Right cardiac atrium (tissue), 5 donors: ENCODE measurements around the gene CNOT3. TPM values are rescaled to one million over a fixed set of nuclear protein-coding genes. Genes with fewer than 3 reads are reported as not detected.

Source experiments
- ATAC-seq, 2 donors: fragments of 200-7000 bp; cut with Tn5 transposase; one replicate each; pipeline versions ENCODE4 v1.8.0 to v1.9.1; 2020; ENCODE audit warnings: moderate library complexity in 2 of 2, mild to moderate bottlenecking in 1 of 2
- DNase-seq, 3 donors: peaks; one replicate each; pipeline ENCODE4 v3.0.0-alpha.2; 2020
- H3K27ac ChIP-seq: one replicate; pipeline ENCODE4 v1.5.1; 2013; ENCODE audit warnings: mild to moderate bottlenecking, low read length, control low read depth, moderate library complexity
- H3K27me3 ChIP-seq: one replicate; pipeline ENCODE4 v1.6.1; 2013; ENCODE audit not compliant: control insufficient read depth, insufficient read depth
- H3K4me1 ChIP-seq: one replicate; pipeline ENCODE4 v1.6.1; 2013; ENCODE audit warnings: low read length; ENCODE audit not compliant: control insufficient read depth, insufficient read depth
- H3K4me3 ChIP-seq: one replicate; pipeline ENCODE4 v1.5.1; 2013; ENCODE audit warnings: low read length, control low read depth
- H3K9me3 ChIP-seq: one replicate; pipeline ENCODE4 v1.6.1; 2013; ENCODE audit warnings: low read length; ENCODE audit not compliant: control insufficient read depth
- WGBS: extraction: QIAGEN DNeasy Blood & Tissue Kit; methylation state at CpG from one replicate; pipeline ENCODE4 v1.1.7; 2013; 5-methylcytosine and 5-hydroxymethylcytosine counted together
- intact Hi-C, 4 donors: fragments of 100-400 bp; cut with DNase I; formaldehyde crosslinking; loops; one replicate each; pipeline versions ENCODE4 v1.11.0 to v1.14.0; 2022 to 2023
- polyA plus RNA-seq: library from polyadenylated mRNA; stranded (reverse); fragments of 200-250 nt; gene quantifications from one replicate; pipeline ENCODE4 v1.2.3, GENCODE V29; 2013
- total RNA-seq, 4 donors: library from RNA; stranded (reverse); fragmentation: NEBNext Ultra II Directional; extraction: Animal tissue kit (Norgen Biotek cat#: 25700); gene quantifications; one replicate each; pipeline ENCODE4 v1.2.1, GENCODE V29; 2021
- donor health status: healthy with polysubstance abuse.
- donor health status: DM: no; HTN: yes; CAD: no.
- donor health status: DM: no; HTN: no; CAD: no.
- donor health status: DM: no; HTN: yes; CAD: no; lungs with severe emphysema.
- donor health status: DM: yes; HTN: yes; CAD: no.

Gene CNOT3
- total and polyA plus RNA-seq, 5 donors: 18.2 to 26.5 (median 20.9) TPM

- Histone ChIP-seq H3K27me3 (no peaks in the 10 kb centered on the region), H3K4me1 (no peaks in the 10 kb centered on the region), H3K27ac (no peak overlapping the region), H3K4me3 (no peak overlapping the region), H3K9me3 (no peaks in the 10 kb centered on the region)
- intact Hi-C loops: no loop called here
- ATAC-seq: no peak
- no peak for DNase-seq
- 92% methylated on average over 19 of the region's 19 CpGs for WGBS
Measured at GRCh38 chr19:54124393-54124792, 13.2 kb upstream of the CNOT3 start.

GRCh38 chr19:54125713-54126112, 11.8 kb upstream of the CNOT3 start:
- Histone ChIP-seq H3K9me3 (no peaks in the 10 kb centered on the region), H3K4me1 (no peaks in the 10 kb centered on the region), H3K27me3 (no peaks in the 10 kb centered on the region), H3K27ac (no peak overlapping the region), H3K4me3 (no peak overlapping the region)
- ATAC-seq (no peak), DNase-seq (peak in 1 of 3 donors; percentile 32)
- intact Hi-C loops: no loop called here
- WGBS: 91% methylated on average over 9 of the region's 9 CpGs

GRCh38 chr19:54127688-54128440, 9.7 kb upstream of the CNOT3 start:
- H3K4me1 ChIP-seq: no peaks in the 10 kb centered on the region
- peak in 1 of 3 donors; percentile 37 for DNase-seq
- WGBS: 93% methylated on average over 44 of the region's 44 CpGs
- H3K4me3 ChIP-seq: no peak overlapping the region
- no peaks in the 10 kb centered on the region for H3K27me3 ChIP-seq
- H3K9me3 ChIP-seq: no peaks in the 10 kb centered on the region
- no peak overlapping the region for H3K27ac ChIP-seq
- no peak for ATAC-seq
- intact Hi-C loops: no loop called here

- Histone ChIP-seq H3K4me1 (no peaks in the 10 kb centered on the region), H3K27me3 (no peaks in the 10 kb centered on the region), H3K4me3 (no peak overlapping the region), H3K9me3 (no peaks in the 10 kb centered on the region), H3K27ac (no peak overlapping the region)
- 89% methylated on average over 20 of the region's 20 CpGs for WGBS
- intact Hi-C loops: no loop called here
- DNase-seq (peak in 1 of 3 donors; percentile 46), ATAC-seq (no peak)
Measured at GRCh38 chr19:54128441-54128725, 9.2 kb upstream of the CNOT3 start.

- intact Hi-C loops: no loop called here
- H3K4me1 ChIP-seq: no peaks in the 10 kb centered on the region
- DNase-seq (no peak), ATAC-seq (no peak)
- no peaks in the 10 kb centered on the region for H3K27me3 ChIP-seq
- no peak overlapping the region for H3K4me3 ChIP-seq
- 95% methylated on average over 41 of the region's 41 CpGs for WGBS
- H3K27ac ChIP-seq: no peak overlapping the region
- no peaks in the 10 kb centered on the region for H3K9me3 ChIP-seq
Measured at GRCh38 chr19:54128796-54129616, 8.6 kb upstream of the CNOT3 start.

GRCh38 chr19:54129617-54129996, 8.0 kb upstream of the CNOT3 start:
- Histone ChIP-seq H3K4me3 (no peak overlapping the region), H3K4me1 (no peaks in the 10 kb centered on the region), H3K27ac (no peak overlapping the region), H3K27me3 (no peaks in the 10 kb centered on the region), H3K9me3 (no peaks in the 10 kb centered on the region)
- intact Hi-C loops: no loop called here
- WGBS: 97% methylated on average over 20 of the region's 20 CpGs
- DNase-seq (peak in 1 of 3 donors; percentile 45), ATAC-seq (no peak)

- Histone ChIP-seq H3K4me1 (peaks cover 2% of the 10 kb centered on the region), H3K27ac (no peak overlapping the region), H3K27me3 (no peaks in the 10 kb centered on the region), H3K9me3 (no peaks in the 10 kb centered on the region), H3K4me3 (no peak overlapping the region)
- ATAC-seq (no peak), DNase-seq (peak in 1 of 3 donors; percentile 38)
- 80% methylated on average over 10 of the region's 10 CpGs for WGBS
- intact Hi-C loops: no loop called here
Measured at GRCh38 chr19:54133312-54133956, 4.1 kb upstream of the CNOT3 start.

GRCh38 chr19:54133957-54134590, 3.5 kb upstream of the CNOT3 start:
- intact Hi-C loops: no loop called here
- WGBS: 71% methylated on average over 2 of the region's 2 CpGs
- Histone ChIP-seq H3K4me1 (peaks cover 3% of the 10 kb centered on the region), H3K27me3 (no peaks in the 10 kb centered on the region), H3K9me3 (no peaks in the 10 kb centered on the region), H3K4me3 (no peak overlapping the region), H3K27ac (no peak overlapping the region)
- ATAC-seq (no peak), DNase-seq (no peak)

- H3K27me3 ChIP-seq: no peaks in the 10 kb centered on the region
- 3% methylated on average over 30 of the region's 30 CpGs for WGBS
- H3K4me1 ChIP-seq: peaks cover 5% of the 10 kb centered on the region
- peak overlapping the region; percentile 54 for H3K4me3 ChIP-seq
- intact Hi-C loops: no loop called here
- ATAC-seq (no peak), DNase-seq (peak in 1 of 3 donors; percentile 51)
- H3K27ac ChIP-seq: peak overlapping the region; percentile 40
- no peaks in the 10 kb centered on the region for H3K9me3 ChIP-seq
Measured at GRCh38 chr19:54136086-54136863, 1.3 kb upstream of the CNOT3 start.

- H3K4me3 ChIP-seq: peak overlapping the region; percentile 88
- ATAC-seq (peak; percentile 94 to 95), DNase-seq (peak; percentile 99 to 100 (median 100))
- no peaks in the 10 kb centered on the region for H3K27me3 ChIP-seq
- no peaks in the 10 kb centered on the region for H3K9me3 ChIP-seq
- H3K4me1 ChIP-seq: peaks cover 5% of the 10 kb centered on the region
- WGBS: under 1% methylated on average over 46 of the region's 46 CpGs
- peak overlapping the region; percentile 40 for H3K27ac ChIP-seq
- intact Hi-C loops: no loop called here
Measured at GRCh38 chr19:54136864-54137698, 481 bp upstream of the CNOT3 start.
